HG03469 (cell line): ENCODE data around the gene ASIC2.

Experiments
- ATAC-seq: cut with Tn5 transposase; IDR thresholded peaks from one replicate; pipeline ENCODE4 v1.9.1; 2021; ENCODE audit warnings: mild to moderate bottlenecking, moderate library complexity, moderate number of reproducible peaks; ENCODE audit not compliant: unreplicated experiment

ASIC2 gene

DNA sequence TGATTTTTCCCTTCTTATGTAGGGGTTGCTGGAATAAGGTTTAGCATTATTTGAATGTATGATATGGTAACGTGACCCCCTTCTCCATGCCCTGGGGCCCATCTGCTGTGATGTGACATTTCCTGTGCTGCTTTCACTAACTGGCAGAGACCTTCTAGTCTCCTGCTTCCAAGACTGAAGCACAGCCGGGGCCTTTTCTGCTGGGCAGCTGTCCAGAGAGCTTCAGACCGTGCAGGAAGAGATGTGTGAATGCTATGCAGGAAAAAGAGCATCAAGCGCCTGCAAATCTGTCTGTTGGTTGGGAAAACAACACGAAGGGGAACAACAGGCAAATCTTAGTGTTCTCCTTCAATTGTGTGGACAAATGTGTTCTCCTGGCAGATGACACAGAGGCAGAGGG is 173.0 kb downstream of the ASIC2 start:
- ATAC-seq, result no peak

DNA sequence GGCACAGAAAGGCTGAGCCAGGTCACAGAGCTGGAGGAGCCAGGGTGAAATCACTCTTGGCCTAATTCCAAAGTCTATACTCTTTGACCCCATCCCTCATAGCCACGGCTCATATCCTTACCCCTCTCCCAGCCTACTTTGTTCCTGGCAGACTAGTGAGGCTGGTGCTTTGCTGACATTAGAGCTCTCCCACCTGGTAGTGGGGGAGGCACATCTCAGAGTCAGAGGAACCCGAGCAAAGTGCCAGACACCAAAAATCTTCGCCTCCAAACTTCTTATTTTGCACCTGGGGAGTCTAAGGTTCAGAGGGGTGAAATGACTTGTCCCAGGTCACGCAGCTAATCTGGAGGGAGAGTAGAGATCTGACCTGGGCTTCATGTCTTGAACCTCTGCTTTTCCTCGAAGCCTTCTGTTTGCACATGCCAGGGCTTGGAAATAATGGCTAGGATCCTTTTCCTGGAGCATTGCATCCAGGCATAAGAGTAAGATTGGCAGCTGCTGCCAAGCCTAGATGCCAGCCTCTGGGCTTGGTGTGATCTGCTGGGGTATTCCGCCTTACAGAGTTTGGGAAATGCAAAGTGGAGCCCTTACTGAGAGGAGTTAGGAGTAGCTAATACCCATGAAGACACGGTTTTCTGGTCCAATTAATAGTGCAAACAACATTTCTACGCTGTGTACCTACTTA is 174.6 kb downstream of the ASIC2 start:
- no peak for ATAC-seq

DNA sequence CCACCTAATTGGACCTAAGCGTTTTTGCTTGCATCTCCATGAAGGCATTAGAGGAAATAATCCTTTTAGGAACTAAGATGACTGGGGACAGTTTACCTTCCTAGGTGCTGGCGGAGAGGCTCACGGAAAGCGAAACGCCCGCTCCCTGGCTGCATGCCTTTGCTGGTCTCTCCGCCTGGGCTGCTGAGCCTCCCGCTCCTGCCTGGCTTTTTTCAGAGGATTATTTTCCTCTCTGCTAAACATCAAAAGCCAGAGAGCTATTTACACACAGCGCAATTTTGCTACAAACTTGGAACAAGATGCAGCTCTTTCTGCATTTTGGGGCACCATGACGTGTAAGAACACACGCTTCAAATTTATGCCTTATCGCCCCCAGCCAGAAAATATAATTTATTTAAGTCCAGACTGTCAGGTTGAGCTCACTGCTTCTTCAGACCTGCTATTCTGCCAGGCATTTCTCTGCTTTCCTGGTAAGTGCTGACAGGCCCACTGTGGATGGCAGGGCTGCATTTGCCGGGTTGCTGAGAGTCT is 177.0 kb downstream of the ASIC2 start:
- ATAC-seq, result no peak

DNA sequence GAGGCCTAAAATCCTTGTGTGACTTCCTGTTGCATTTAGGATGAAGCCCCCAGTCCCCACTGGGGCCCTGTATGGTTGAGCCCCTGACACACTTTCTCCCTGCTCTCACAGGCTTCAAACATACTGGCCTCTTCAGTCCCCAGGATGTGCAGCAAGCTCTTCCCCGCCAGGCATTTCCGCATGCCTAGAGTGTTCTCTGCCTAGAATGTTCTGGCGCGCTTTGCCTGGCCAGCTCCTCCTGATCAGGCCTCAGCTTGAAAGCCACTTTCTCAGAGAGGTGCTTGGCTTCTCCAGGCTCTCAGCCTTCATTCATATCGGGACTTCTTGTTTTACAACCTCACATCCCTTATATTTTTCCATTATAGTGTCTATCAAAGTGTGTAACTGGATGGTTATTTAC is 177.7 kb downstream of the ASIC2 start:
- ATAC-seq, result no peak

DNA sequence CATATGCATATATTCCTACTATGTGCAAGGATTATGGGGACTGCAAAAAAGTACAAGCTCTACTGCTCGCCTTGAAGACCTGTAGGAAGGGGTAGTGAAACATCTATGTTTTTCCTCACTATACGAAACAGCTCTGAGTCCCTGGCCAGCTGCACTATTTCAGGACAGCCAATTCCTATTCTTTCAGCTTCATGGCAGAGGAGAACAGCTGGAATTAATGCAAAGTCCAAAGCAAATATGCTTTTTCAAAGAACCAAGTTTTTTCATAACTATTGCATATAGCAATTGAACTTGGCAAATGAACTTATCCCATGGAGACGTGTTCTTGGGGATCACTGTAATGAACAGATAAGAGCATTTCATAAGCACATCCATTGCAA is 179.1 kb downstream of the ASIC2 start:
- no peak for ATAC-seq

DNA sequence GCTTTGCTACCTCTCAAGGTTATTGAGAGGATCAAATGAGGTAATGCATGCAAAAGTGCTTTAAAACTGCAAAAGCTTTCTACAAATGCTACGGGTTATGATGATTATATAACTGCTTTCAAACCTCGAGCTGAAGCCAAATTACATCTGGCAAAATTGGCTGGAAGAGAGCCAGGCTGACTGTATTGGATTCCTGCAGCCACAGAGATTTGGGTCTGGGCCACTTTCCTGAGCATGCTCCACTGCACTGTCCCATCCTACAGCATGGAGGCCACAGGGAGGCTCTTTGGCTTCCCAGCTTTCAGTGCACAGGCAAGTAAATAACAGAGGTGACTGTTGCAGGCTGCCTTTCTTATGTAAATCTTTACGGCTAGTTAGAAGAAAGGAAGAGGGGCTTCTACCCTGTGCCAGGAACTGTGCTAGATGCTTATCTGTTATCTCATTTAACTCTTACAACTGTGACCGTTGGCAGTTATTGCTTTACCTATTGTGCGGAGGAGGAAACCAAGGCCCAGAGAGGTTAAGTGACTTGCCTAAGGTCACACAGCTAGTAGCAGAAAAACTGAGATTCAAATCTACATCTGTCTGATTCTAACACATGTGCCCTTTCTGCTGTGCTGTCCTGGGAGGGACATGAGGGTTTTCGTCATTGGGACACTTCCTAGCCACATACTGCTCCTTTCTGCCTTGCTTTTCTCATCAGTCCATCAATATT is 179.7 kb downstream of the ASIC2 start:
- no peak for ATAC-seq

DNA sequence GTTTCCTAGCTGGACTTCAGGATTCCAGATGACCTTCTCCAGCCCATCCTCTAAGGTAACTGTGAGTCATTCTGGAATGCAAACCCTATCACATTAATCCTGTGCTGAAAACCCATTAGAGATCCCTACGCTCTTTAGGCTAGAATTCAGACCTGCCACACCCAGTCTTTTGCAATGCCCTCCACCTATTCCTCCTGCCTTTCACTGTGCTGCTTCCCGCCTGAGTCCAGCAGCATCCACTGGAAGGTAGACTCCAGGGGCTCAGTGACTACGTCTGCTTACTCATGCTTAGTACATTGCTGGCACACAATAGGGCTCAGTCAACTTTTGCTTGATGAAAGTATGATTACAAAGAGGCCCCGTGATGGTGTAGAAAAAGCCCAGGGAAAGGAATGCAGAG is 180.3 kb downstream of the ASIC2 start:
- no peak for ATAC-seq

DNA sequence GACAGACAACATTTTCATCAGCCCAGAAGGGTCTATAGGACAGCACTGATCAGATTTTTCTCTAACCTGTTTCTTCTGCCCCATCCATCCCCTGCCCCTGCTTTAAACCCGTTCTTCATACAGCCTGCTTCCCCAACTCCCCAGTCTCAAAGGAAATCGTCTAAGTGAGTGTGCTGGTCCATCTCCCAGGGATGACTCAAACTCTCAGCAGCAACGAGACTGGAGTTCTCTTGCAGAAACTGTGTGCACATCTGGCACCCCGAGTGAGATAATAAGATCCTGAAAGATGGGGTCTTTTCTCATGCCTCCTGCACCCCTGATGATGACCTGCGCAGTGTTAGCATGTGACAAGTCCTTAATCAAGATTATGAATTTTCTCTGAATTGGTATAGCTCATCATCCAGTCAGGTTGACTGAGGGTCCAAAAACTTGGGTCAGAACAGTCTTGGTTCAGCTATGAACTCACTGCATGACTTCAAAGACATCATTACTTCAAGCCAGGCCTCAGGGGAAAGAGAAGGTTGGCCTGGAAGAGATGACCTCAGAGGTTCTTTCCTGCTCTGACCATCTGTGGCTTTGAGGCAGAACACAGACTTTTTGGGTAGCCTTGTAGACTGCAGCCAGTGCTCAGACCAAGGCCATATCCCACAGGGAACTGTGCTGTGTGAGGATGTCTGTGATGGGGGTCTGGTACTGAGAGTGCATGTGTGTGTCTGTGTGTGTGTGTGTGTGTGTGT is 183.6 kb downstream of the ASIC2 start:
- ATAC-seq, result no peak

DNA sequence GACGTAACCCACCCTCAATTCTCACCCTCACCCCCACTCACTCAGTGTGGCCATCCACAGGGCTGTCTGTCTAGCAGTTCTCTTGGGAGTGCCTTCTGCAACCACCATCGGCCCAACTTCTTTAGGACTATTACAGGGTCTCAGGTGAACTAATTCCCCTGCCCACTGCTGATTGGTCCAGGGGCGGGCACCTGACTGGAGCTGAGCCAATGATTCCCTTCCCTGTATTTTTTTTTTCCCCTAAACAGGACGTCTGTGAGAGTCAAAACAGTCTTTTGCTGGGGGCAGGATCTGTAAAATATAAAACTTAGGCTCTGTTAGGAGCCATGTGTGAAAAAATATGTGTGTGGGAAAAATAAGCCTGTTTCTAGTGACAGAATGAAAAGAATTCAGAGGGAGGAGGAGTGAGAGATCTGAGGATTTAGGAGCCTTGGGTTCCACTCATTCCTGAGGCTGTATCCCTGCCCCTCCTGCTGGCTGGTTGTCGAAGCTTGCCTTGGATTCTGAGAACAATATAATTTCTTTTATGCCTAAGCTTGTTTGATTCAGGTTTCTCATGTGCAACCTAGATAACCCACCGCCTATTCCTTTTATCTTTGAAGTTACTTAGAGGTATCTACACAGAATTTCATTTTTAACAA is 186.4 kb downstream of the ASIC2 start:
- ATAC-seq, result no peak

DNA sequence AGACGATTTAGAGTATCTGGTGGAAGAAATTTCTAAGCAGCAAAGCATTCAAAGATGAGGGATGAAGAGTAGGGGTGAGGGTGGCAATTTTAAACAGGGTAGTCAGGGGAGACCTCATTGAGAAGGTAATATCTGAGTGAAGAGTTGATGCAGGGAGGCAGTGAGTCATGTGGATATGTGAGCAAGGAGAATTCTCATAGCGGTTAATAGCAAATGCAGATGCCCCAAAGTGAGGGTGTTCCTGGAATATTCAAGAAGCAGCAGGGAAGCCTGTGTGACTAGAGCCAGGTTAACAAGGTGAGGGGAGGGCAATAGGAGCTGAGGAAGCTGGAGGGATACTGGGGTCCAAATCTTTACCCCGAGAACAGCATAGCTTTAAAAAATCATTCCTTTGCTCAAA is 187.2 kb downstream of the ASIC2 start:
- ATAC-seq, result no peak

DNA sequence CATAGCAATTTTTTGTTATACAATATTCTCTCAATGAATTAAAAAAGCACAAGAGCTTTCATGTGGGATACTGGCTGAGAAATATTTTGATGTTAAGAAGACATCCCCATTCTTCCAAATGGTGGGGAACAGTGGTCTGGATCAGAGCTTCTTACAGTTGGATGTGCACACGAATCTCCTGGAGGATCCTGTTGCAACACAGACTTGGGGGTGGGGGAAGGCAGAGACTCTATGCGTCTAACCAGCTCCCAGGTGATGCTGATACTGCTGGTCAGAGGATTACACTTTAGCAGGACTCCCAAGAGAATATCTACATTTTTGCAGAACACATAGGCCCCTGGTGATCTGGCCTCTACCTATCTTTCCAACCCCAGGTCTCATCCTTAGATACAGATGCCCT is 193.2 kb downstream of the ASIC2 start:
- ATAC-seq, result no peak

DNA sequence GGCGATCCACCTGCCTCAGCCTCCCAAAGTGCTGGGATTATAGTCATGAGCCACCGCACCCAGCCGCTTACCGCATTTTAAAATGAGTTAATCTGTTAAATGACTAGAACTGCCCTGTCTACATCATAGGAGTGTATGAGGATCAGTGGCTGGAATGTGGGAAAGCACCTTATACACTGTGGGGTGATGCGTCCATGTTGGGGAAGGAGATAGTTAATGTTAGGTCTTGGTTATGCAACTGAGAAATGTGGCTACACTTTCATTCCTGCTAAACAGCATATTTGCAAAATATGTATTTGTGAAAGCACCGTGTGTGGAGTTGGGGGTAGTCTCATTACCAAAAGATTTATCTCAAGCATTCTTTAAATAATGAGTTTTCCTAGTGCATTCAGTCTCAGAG is 193.8 kb downstream of the ASIC2 start:
- ATAC-seq, result no peak

DNA sequence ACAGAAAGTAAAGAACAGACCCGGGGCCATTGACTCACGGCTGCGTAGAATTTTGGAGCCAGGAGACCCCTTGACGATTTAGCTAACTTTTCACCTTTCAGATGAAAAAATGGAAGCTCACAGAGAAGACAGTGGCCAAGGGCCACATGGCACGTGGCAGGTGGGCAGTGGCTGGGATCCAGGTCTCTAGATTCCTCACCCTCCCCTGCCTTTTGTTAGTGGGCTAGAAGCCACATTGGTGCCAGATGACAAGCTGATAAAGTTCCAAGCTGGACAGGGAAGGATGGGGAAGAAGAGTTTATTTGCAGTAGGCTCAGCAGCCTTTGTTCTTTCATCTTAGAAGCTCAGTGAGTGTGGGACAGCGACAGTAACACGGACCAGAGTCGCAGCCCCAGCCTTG is 195.7 kb downstream of the ASIC2 start:
- no peak for ATAC-seq

DNA sequence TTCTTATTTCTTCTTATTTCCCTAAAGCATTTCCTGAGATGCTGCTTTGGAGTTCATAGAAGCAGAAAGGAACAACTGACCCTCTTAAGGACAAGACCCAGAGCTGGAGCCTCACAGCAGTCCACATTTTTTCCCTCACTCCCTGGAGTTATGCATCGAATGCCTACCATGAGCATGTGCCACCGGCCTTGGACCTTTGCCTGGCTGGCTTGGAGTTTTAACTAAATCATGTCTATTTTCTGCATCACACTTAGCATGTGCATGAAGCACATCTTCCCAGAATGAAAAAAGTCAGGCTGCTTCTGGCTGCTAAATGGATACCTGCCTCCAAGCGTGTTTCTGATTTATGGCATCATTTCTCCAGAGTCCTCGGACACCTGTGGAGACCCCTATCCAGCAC is 196.9 kb downstream of the ASIC2 start:
- no peak for ATAC-seq

DNA sequence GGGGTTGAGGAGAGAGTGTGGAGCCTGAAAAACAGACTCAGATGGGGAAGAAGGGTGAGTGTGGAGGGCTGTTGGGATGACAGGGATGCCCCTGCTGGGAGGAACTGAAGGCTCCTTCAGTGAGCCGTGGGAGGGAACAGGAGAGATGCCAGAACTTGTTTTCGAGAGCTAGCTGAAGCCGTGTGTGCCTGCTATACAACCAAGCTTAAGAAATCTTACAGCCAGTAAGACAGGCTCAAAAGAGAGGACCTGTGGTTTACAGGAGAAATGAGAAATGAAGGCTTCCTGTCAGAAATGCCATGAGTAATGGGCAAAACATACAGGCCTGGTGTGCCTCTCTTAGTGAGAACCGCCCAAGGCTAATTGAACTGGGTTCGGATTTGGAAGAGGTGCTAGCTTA is 201.8 kb downstream of the ASIC2 start:
- ATAC-seq, result no peak

DNA sequence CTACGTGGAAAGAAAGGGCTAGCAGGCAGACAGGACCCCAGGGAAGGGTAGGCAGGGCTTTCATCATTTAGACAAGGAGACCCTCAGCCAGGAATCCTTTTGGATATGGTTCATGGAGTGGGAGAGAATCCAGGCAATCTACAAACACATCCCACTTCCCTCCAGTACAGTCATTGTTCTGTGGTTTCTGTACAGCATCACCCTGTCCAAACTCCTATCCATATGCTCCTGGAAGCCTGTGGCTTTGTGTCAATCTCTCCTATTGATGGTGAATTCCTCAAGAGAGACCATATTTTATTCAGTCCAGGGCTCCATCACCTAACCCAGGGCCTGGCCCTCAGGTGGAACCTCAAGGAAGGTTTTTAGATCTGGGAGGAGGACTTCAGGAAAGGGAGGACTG is 202.3 kb downstream of the ASIC2 start:
- no peak for ATAC-seq

DNA sequence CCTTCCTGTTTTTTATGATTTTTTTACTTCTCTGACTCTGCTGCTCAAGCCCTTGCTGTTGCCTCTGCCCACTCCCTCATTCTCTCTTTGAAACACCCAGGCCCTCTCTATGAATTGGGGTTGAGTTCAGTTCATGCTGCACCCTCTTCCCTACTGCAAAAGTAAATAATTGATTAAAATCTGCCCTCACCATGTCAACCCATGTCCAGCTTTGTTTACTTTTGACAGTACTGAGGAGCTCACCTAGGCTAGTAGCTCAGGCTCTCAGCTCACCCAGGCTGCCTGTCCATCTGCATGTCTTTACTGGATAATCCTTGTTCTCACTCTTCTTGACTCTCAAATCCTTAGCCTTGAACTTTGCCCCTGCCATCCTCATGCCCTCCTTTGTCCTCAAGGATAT is 206.2 kb downstream of the ASIC2 start:
- ATAC-seq, result no peak

DNA sequence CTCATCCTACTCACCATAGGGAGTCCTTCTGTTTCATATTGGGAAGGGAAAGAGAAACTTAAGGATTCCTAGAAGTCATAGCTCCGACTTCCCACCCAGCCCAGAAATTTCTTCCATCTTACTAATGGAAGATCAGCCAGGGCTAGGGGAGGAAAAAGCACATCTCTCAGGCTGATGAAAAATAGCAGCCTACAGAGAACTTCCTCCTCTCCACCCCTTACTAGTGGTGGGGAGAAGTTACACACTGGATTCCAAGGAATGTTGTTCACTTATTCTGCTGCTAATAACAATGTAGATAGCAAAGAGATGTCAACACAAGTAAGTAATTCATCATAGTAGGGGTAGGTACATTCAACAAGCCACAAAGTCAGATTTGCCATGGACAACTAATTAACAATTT is 207.1 kb downstream of the ASIC2 start:
- ATAC-seq, result no peak

DNA sequence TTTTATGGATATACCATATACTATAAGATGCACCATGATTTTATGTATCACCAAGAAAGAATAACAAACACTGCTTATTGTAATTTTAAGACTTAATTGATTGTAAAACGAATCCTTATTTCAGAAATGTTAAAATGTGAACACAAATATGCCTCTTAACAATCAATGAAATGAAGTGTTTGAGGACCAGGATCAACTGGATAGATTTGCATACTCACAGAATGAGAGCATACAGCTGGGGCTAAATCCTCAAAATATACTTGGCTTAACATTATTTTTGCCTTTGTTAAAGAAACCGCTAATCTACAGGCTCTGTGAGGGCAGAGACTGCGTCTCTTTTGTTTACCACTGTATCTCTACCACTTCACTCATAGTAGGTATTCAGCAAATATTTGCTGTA is 207.8 kb downstream of the ASIC2 start:
- ATAC-seq, result no peak

DNA sequence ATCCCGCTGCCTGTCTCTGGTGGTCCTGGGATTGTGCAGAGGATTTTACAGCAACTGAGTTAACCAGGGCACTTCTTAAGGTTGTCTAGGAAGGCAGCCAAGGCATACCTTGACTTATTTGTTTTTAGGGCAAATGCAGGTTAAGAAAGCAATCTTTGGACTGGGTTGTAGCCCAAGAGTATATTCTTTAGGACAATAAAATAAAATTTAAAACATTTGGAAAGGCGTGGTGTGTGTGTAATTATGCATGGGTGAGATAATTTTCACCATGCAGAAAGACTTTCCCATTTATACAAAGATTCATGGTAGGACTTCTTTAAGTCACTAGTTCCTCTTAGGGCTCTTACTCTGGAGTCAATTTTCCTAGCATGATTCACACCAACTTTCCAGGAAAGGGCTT is 208.3 kb downstream of the ASIC2 start:
- no peak for ATAC-seq

DNA sequence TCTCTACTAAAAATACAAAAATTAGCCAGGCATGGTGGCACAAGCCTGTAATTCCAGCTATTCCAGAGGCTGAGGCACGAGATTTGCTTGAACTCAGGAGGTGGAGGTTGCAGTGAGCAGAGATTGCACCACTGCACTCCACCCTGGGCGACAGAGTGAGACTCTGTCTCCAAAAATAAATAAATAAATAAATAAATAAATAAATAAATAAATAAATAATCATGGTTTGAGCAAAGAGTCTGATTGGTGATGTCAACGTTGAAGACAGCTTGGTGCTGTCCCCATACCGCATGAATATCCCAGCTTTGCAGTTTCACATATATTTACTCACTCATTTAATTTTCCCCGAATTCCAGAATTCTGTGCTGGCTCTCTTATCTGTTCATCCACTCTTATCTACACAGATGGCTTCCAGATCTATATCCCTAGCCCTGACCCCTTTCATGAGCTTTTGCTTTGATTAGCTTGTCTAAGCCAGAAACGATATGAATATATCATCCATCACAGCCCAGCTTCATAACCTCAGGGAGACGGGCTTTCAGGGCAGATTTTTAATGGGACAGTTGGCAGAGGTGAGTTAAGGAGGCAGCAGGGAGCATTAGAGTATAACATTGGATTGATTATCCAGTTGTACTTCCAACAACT is 210.4 kb downstream of the ASIC2 start:
- ATAC-seq, result no peak
